ENCODE data around the gene SBK2. TPM values are rescaled to one million over a fixed set of nuclear protein-coding genes. Genes with fewer than 3 reads are reported as not detected.
A peak's percentile ranks its signal among the peaks of the same experiment; 100 is the strongest.

Gene SBK2
- total and polyA plus RNA-seq, 9 of the 15 experiments (the other 6 are each of a cell fraction or from before 2014, with no cell fraction given), result not detected

DNA sequence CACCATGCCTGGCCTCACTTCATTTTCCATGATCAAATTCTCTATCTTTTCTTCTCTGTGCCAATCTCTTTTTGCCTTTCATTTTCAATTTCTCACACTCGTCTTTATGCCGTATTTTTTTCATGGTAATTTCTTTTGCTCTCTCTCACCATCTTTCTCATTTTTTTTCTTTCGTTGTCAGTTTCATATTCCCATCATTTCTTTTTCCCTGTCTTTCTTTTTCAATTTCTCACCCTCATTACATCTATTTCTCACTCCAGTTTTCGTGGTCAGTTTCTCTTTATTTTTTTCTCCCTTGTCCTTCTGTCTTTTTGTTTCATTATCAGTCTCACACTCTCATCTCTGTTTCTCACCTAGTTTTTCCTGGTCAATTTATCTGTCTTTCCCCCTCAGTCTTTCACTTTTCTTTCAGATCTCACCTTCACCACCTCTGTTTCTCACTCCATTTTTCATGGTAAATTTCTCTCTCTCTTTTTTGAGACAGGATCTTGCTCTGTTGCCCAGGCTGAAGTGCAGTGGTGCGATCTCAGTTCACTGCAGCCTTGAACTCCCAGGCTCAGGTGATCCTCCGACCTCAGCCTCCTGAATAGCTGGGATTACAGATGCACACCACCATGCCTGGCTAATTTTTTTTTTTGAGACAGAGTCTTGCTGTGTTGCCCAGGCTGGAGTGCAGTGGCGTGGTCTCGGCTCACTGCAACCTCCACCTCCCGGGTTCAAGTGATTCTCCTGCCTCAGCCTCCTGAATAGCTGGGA, 34.6 kb downstream of the SBK2 start:
- no peak overlapping the region for H3K4me2 ChIP-seq (ENCODE audit: insufficient read depth, low read length)
- no peak for TF ChIP-seq CBFA2T3 (IDR thresholded peaks at IDR 0.05)
- TF ChIP-seq ZNF121 (CRISPR knock-in tag; conservative IDR thresholded peaks at IDR 0.05), result peak; percentile 80
- peak; percentile 38; the same call in 1 of the 2 replicates for TF ChIP-seq ZNF512 (tag; IDR thresholded peaks at IDR 0.05)
- peak; percentile 34; the same call in 1 of the 2 replicates for TF ChIP-seq BCOR (IDR thresholded peaks at IDR 0.05)
- TF ChIP-seq KLF1 (tag; IDR thresholded peaks at IDR 0.05), result no peak
- H3K9ac ChIP-seq (ENCODE audit: insufficient read depth in 1 of 2, low read depth in 2 of 2, low read length in 2 of 2), result no peak overlapping the region
- no peaks in the 10 kb centered on the region for H3K9me1 ChIP-seq (ENCODE audit: control insufficient read depth, insufficient read depth, low read length)
- H3K27me3 ChIP-seq (ENCODE audit: control insufficient read depth in 2 of 2, insufficient read depth in 2 of 2, low read length in 2 of 2), result no peaks in the 10 kb centered on the region; a peak in 1 of 5 replicates
- H3K27ac ChIP-seq (ENCODE audit: extremely low read depth, low read depth, low read length), result no peak overlapping the region
- DNase-seq (ENCODE audit: extremely low read depth in 1 of 4, low spot score in 3 of 4) (no peak), FAIRE-seq (no peak), ATAC-seq (no peak)
- in situ Hi-C loops (cut with MboI), result no loop called here
- CTCF ChIA-PET (ENCODE audit: low intra/inter-chr PET ratio), result interaction anchor here (1.1 kb wide), 1 partner anchor 357 kb away, joined by 3 read pairs; no protein-coding TSS in a partner anchor
- no peaks in the 10 kb centered on the region for H4K20me1 ChIP-seq (replicated peaks; ENCODE audit: control insufficient read depth, insufficient read depth, low read length)
- no TSS peak for BruUV-seq (replicated peaks)
- H2AFZ ChIP-seq (ENCODE audit: low read depth, low read length), result no peak overlapping the region
- 61% methylated on average over 5 of the region's 9 CpGs for WGBS (ENCODE audit: insufficient coverage, low coverage, missing lambda C conversion rate)
- POLR2A ChIA-PET, result interaction anchor here (0.6 to 1.8 kb wide), 4 partner anchors 15 to 96 kb away, joined by 3 to 5 read pairs (median 4); partner anchors contain the start of gene UBE2S
- peaks cover 4 to 22% of the 10 kb centered on the region in 2 experiments; a peak in 4 of 5 replicates for H3K4me1 ChIP-seq (replicated peaks in 1 of 2; ENCODE audit: control insufficient read depth in 2 of 2, insufficient read depth in 2 of 2, low read length in 2 of 2)
- H3K9me3 ChIP-seq (replicated peaks; ENCODE audit: control insufficient read depth, insufficient read depth, low read depth, low read length), result no peaks in the 10 kb centered on the region; the same call in 1 of the 2 replicates
- no peaks in the 10 kb centered on the region for H3K79me2 ChIP-seq (ENCODE audit: control insufficient read depth, insufficient read depth, low read length)
- no peaks in the 10 kb centered on the region for H3K36me3 ChIP-seq (ENCODE audit: control insufficient read depth, insufficient read depth, low read length)
- intact Hi-C loops (cut with micrococcal nuclease), result loop anchor here (10.0 kb wide), 1 partner anchor 348 kb away; the partner anchor contains the start of gene TNNI3
- H3K4me3 ChIP-seq, result no peak overlapping the region
